SKM-1 (cell line): ENCODE measurements around the gene EPHA6.
"Not testable (repeated sequence)": the region's sequence is repeated elsewhere in the genome, so short reads cannot be mapped to it uniquely, and the experiment has no call there.

Experiments used
- DNase-seq: peaks from one replicate; lab custom pipeline; 2025; ENCODE audit not compliant: unreplicated experiment; lab: John Stamatoyannopoulos, UW

The EPHA6 gene

DNA sequence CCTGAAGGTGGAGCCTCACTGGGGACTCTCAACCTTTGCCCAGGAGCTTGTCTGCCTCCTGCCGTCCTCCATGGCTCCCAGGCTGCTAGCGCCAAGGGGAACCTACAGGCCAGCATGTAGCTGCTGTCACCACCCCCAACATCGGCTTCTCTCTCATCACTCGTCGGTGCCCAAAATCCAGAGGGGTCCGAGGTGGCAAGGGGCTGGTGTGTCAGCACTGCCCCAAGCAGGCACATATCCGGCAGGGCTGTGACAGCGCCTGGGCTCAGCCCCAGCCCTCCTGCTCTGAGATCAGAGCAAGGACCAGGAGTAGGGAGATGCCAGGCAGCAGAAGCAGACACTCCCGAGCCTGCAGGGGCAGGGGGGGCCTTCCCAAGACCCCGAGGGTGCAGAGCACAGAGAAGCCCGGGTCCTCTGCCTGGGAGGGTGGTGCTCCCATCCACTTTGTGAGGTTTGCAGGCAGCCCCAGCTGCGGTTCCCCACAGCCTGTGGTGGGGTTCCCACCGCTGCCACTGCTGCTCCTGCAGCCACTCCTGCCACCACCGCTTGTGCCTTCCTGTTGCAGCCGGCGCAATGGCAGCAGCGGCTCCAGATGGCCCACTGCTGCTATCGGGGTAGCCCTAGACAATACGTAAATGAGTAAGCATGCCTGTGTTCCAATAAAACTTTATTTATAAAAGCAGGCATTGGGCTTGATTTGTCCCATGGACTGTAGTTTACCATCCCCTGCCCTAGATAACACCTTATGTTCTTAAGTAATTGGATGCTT, 451.0 kb downstream of the EPHA6 start:
- DNase-seq: no peak

DNA sequence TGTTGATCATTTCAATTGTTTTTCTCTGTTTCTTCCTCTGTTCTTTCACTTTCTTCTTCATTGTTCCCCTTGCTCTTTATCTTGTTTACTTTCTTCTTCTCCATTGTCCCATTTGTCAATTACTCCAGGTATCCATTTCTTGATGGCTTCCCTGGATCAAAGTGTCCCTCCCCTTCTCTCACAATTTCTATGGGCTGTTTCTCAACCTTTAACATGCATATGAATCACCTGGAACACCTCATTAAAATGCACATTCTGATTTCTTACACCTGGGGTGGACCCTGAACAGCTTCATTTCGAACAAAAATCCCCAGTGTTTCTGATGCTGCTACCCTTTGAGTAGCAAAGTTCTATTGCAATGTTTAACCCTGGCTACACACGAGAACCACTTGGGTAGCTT, 454.8 kb downstream of the EPHA6 start:
- DNase-seq: no peak

DNA sequence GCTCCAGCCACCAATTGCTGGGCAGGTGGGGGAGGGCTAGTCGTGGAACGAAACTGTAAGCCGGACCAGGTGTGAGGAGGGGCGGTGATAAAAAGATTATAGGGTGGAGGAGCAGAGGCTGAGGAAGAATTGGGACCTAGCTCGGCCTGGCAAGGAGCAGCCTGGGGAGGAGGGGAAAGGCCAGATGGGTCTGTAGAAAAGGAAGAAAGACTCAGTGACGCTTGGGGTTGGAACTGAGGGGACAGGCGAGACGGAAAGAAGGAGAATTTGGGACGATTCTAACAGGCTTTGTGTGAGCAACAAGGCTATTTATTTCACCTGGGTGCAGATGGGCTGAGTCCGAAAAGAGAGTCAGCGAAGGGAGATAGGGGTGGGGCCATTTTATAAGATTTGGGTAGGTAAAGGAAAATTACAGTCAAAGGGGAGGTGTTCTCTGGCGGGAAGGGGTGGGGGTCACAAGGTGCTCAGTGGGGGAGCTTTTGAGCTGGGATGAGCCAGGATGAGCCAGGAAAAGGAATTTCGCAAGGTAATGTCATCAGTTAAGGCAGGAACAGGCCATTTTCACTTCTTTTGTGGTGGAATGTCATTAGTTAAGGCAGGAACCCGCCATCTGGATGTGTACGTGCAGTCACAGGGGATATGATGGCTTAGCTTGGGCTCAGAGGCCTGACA, 462.6 kb downstream of the EPHA6 start:
- DNase-seq: not testable (repeated sequence)

DNA sequence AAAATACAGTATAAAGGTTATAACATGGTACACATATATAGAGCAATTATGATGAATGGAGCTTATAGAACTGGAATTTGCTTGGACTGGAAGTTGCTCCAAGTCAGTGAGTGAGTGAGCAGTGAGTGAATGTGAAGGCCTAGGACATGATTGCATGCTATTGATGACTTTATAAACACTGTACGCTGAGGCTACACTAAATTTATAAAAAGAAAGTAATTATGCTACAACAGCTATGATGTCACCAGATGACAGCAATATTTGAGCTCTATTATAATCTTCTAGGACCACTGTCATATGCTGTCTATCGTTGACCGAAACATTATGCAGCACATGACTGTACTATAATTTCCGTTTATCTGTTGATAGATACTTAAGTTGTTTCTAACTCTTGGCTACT, 463.3 kb downstream of the EPHA6 start:
- DNase-seq: no peak

DNA sequence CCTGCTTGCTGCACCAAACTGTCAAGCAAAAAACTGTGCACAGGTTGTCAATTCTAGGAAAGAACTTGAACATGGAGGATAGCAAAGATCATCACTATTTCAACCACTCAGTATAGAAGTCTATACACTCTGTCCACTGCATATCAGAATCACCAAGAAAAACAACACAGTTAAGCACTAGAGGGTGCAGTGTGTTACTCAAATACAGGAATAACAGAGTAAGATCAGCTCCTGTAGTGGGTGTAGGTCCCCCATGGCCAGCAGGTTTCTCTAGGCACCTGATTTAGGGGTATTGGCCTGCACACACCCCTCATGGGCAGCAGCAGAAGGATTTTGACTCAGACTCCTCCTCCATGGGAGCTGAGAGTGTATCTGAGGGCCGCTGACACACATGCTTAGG, 464.1 kb downstream of the EPHA6 start:
- no peak for DNase-seq

DNA sequence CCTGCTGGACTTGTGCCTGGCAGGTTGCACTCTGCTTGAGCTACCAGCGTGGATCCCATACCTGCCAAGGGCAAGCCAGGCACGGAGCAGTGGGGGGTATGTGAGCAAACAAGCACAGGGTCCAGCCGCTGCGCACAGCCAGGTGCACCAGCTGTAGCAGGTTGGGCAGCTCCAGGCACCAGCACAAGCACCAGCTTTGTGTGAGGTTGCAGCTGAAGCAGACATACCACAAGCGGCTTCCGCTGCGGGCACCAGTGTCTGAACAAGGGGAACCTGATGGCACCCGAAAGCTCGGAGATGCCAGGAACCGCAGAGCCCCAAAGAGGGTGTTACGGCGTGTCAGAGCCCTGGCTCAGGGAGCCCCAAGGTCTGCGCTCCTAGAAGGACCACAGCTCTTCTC, 477.5 kb downstream of the EPHA6 start:
- no peak for DNase-seq

DNA sequence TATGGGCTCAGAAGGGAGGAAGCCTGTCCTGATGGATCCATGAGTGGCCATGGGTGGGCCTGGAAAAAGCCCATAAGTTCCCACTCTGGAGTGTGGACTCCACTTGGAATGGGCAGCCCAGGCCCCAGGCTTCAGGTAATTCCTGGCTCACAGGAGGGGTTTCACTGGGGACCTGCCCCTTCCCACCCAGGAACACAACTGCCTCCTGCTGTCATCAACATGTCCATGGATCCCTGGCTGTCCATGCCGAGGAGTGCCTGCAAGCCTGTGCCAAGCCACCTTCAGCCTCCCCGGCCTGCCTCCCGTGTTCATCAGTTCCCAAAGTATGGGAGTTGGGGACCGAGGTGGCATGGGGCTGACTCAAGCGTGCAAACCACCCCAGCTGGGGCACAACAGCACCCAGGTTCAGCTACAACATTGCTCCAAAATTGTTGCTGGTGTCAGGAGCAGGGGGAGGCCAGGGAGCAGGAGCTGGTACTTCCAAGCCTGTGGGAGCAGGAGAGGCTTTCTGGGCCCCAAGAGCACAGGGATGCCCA, 479.3 kb downstream of the EPHA6 start:
- no peak for DNase-seq

DNA sequence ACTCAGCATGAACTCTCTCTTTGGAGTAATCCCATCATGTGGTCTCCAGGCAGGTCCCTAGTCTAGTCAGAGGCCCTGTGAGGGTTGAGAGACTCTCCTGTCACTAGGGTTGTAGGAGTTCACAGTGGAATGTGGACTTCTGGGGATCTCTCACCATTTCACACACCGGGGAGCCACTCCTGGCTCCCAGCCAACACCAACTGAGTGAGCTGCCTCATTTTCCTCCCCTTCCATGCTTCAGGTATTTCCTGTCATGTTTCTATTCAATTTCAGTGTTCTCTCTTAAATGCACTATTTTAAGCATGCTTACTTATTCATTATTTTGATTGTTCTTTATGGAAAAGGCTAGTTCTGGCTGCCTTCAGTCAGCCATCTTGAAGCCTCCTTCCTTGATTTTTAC, 482.6 kb downstream of the EPHA6 start:
- no peak for DNase-seq

DNA sequence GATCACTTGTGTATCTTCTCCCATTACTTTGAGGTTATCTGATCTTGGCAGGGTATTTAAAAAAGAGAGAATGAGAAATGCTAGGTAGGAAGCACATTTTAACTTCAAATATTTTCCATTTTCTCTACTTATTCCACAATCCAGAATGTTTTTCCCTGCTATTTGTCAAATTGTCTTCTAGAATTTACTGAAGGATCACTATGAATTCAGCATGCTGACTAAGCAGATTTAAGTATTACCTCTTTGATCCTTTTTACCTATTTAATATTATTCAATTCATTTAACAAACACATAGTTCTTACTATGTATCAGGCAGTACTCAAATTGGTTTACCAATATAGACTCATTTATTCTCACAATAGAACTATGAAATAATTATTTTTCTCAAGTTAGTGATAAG, 486.7 kb downstream of the EPHA6 start:
- no peak for DNase-seq

DNA sequence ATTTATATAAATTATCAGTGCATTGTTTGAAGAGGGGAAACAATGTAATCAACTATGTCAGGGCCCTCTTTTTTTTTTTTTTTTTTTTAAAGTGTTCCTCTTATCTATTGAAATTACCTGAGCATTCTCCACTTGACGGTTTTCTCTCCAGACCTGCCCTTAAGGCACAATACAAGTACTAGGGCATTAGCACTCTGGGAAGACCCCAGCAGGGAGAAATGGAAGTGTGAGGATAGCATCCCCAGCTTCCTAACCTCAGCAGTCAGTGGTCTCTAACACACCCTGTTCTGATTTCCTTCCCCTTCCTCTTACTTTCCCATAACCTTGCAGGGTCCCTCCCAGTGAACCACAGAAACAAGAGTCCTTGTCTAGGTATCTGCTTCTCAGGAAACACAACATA, 491.8 kb downstream of the EPHA6 start:
- DNase-seq: no peak

DNA sequence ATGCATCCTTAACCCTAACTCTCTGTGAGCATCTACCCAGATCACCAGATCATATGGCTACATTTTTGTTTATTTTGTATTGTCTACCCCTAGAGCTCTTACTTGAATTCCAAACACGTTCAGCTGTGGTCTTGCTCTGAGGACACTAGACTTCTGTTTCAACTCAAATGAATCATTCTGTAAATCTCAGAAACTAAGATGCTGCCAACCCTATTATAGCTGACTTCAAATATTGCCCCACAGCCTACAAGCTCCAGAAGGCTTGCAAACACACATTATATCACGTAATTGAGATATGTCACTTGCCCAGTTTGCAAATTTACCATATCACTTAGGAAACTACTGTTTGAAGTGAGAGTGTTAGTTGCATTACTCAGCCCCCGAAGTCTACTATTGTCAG, 524.0 kb downstream of the EPHA6 start:
- DNase-seq: no peak

DNA sequence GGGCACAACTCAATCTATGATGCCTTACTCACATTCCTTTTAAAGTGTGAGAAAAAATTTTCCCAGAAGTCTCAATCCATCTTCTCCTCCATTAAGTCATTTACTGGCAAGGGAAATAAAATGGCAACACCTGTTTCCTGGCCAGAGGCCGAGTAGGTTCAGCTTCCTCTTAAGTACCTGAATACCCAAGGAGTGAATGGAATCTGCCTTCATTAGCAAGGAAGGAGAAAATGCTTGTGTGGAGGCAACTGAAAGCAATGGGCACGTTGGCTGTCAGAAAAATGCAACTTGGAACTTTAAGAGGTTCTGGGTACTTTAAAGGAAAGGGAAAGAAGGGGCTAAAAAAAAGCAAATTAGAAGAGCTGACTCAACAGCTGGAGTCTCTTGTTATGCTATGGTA, 526.5 kb downstream of the EPHA6 start:
- no peak for DNase-seq

DNA sequence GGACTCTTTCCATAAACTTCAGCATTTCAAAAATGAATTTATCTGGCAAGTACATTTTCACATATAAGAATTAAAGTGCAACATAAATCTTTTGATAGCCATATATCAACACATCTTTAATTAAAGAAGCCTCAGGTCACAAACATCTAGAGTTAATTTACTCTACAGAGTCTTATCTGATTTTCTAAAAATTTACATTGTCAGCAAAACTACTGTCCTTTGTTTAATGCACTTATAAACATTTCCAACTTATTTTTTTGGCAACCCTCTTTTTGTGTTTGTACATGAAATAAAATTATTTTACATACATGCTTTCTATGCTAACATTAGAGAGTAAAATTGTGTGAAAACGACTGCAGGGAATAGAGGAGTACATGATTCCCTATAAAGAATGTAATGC, 533.4 kb downstream of the EPHA6 start:
- no peak for DNase-seq

DNA sequence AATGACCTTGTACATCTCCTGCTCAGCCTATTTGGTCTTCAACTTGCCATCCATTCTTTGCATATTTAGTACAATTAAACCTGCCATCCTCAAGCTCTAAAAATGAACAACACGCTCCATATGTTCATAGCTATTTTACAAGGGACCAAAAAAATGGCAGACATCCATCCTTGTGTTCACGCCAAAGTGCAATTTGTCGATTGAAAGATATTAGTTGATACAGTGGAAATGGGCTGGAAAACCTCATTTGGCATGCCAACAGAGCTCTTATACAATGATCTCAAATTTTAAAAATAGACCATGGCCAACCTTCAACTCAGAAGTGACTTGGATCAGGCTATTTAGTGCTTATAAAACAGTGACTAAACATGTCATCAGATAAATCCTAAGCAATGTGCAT, 536.6 kb downstream of the EPHA6 start:
- DNase-seq: no peak

DNA sequence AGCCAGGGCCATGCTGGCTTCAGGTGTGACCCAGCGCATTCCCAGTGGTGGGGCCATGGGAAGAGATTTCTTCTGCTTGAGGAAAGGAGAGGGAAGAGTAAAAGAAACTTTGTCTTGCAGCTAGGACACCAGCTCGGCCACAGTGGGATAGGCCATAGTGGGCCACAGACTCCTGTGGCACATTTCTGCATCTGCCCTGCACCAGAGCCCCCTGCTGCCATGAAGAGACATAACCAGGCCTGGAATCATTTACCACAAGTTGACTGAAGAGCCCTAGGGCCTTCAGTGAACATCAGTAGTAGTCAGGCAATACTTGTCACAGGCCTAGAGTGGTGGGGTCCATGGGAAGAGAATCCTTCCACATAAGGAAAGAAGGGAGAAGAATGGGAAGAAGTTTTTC, 538.8 kb downstream of the EPHA6 start:
- DNase-seq: no peak

DNA sequence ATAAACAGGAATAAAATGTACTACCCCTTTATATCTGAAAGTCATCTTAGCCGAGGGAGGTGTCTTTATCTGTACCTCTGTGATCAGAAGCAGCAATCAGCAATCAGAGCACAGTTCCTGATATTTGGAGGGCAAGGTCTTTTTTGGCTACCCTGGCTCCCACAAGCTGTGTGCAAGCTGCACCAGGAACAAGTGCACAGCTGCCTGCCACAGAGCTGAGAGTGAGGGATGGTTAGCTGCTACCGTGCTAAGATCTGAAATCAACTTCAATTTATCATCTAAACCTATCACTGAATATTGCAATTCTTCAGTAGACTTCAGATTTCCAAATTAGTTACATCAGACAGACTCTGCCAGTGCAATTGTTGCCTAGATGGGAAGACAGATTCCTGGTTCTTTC, 545.6 kb downstream of the EPHA6 start:
- DNase-seq: no peak

DNA sequence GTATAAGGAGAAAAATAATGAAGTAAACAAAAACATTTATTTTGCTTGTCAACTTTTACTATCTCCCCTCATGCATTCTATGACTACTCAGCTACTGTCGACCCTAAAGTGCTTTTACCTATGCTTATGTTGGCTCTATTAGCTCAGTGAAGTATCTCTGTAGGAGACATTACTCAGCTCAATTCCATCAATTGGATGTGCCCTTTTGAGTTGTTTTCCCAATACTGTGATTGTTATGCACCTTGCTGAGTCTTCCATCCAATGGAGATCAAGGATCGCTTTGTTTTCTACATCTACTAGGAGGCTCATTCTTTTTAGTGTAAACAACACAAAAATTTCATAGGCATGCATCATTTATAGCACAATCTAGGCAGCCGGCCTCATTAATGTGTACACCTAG, 546.4 kb downstream of the EPHA6 start:
- no peak for DNase-seq

DNA sequence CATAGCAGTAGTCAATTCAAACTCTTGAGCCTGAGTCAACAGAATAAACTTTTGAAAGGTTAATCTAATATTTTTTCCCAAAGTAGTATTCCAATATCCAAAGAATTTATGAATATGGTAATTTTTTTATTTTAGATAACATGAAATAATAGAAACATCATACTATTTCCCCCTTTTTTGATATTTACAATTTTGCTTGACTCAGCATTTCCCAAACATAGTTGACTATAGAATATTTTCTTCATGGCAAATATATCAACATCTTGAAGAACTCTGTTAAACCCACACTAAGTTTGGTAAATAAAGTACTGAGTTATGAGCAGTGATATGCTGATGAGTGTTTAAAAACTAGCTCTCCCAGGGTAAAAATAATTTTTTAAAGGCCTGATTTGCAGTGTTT, 570.2 kb downstream of the EPHA6 start:
- no peak for DNase-seq

DNA sequence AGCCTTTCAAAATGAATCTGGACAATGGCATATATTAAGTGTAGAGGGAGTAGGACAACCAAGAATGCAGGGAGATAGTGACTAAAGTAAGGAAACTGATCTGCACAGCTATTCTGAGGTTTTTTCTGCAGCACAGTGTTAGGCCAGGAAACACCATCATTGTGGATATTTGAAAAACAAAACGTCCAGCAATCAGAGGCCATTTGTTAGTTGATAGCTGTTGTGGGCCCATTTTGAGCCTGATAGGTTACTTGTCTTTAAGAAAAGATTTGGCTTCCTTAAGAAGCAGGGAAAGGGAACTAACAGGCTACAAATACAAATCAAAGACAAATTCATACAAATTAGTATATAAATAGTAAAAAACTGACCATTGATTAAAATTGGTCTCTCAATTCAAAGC, 574.4 kb downstream of the EPHA6 start:
- no peak for DNase-seq

DNA sequence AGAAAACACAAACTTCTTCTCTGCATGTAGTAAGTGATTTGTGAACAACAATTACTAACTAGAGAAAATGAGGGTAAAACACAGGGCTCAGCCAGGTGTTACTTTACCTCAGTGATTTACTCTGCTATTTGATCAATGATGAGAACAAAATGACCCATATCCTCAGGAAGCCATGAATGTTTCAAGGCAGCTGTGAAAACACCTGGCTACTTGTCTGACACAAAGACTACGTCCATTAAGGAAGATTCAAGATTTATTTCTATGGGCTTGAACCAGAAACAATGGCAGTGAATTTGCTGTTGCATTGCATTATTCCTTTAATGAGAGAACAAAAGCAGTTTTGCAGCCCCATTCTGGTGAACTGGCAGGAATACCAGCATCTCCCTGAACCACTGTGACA, 575.5 kb downstream of the EPHA6 start:
- no peak for DNase-seq

DNA sequence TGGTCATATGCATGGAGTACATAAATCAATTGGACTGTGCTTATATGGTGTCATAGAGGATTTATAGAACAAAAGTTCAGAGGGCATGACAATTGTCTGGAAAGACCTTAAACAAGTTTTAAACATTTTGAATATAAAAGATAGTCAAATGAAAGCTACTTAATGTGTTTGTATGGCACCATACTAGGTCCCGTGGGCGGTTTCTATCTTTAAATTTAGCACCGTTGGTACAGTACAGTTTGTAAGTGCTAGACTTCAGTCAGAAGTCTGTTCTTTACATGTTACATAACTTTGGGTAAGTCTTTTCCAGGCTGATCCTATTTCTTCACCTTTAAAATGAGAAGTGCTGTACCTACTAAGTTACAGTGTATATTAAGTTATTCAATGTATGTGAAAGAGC, 576.8 kb downstream of the EPHA6 start:
- DNase-seq: no peak

DNA sequence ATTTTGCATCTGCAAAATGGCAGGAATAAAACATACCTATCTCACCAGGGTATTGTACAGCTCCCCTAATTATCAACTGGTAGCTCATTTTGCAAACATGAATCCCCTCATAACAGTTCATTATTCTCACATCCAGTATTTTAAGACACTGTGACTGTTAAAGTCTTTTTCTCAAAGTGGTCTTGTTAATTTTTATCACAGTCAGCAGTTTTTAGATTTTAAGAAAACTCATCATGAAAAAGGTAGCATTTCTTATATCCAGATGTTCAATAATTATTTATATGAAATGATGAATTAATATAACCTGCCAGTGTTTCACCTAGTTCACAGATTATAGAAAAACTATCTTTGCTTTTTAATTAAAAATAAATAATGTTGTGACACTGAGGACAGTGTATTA, 595.2 kb downstream of the EPHA6 start:
- DNase-seq: no peak

DNA sequence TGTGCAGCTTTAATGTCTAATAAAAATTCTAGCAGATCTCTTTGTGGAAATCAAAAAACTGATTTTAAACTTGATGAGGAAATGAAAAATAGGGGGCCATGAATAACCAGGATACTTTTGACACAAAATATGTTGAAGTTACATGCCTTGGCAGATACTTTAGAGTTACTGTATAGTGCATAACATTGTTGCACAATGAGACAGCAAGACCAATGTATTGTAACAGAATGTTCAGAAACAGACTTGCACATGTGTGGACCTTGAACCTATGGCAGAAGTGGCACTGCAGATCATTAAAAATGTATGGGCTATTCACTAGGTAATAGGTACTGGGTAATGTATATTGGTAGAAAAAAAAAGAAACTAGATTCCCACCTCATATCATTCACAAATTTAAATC, 607.2 kb downstream of the EPHA6 start:
- no peak for DNase-seq
